ENCODE measurements around the gene ITPRID2.
A peak's percentile ranks its signal among the peaks of the same experiment; 100 is the strongest.

Gene ITPRID2

DNA sequence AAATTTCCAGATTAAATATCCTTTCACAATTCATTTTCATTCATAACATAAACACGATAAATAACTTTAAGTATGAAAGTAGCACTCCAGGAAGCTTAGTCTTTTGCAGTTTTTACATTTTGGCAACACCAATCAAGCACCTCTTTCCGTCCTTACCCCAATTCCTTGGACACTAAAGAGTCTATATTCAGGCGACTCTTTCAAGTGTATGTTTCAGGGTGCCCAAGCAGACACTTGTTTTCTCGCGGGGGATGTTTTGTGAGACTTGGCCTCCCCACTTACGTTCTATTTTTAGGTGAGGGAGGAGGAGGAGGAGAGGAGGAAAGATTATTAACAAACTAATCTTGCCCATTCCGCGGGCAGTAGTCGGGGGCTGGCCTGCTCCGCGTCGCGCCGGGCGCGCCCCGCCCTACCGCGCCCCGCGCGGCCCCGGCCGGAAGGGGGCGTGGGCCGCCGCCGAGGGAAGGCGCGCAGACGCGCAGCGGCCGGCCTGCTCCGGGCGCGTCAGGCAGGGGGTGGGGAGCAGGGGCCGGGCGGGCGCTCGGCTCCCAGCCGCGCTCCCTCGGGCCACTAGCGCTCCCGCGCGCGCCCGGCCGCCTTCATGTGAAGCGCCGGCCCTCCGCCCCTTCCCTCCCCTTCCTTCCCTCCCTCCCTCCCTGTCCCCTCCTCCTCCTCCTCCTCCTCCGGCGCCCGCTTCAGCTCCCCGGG is at the start of gene ITPRID2:
ITPRID2 (plus strand) TSS at position 473 of the 708 bp plus-strand sequence. CDS start 337 bp downstream, outside the sequence.
- DNase-seq: peak; percentile 84

DNA sequence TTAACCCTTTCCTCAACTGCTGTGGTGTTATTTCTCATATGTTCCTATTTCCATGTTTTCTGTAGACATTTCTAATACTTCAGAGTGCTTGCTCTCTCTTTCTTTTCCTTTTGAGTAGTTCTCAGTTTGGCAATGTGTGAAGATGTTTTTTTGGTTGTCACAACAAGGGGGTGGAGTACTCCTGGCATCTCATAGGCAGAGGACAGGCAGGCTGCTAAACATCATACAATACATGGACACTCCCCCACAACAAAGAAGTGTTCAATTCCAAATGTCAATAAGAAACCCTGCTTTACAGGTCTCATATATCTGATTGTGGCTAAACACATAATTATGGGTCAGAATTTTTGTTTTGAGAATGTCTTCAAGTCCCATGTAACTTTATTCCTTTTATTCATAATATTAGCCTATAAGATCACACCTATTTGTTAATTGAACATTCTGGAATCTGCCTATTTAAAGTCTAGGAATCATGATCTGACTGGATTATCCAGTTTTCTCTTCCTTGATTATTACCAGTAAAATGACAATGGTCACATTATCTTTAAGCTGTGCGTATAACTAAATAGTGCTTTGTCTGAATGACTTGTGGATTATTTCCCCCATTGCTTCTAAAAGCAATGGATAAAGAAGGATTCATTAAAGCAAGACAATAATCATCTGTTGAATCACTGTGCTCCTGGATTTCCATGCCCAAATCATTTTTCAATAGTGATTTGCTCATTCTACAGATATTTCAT is 46.8 kb upstream of the ITPRID2 start:
- no peak for DNase-seq

DNA sequence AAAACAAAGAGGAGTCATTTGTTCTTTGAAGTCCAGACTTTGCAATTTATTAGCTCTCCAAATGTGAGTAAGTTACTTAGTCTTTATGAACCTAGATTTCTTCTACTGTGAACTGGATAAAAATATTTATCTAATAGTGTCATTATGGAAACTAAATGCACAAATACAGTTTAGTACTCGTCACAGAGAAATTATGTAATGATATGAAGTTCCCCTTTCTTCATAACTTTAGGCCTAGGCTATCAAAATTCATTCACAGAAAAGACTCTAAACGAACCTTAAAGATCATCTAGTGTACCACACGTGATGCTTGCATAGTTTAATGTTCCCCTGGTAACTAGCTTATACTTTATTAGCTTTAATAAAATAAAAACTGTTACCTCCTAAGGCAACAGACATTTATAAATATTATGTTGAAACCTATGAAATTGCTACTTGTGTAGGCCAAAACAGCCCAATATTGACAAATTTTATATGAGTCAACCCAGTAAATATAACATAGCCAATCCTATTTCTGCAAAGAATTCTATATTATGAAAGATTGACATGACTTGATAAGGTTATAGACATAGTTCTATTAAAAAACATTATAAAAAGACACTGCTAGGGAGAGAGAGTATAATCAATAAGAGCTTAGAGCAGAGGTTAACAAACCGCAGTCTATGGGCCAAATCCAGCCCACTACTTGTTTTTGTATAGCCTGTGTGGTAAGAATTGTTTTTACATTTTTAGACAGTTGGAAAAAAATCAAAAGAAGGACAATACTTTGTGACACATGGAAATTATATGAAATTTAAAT is 44.9 kb upstream of the ITPRID2 start:
- DNase-seq: no peak

DNA sequence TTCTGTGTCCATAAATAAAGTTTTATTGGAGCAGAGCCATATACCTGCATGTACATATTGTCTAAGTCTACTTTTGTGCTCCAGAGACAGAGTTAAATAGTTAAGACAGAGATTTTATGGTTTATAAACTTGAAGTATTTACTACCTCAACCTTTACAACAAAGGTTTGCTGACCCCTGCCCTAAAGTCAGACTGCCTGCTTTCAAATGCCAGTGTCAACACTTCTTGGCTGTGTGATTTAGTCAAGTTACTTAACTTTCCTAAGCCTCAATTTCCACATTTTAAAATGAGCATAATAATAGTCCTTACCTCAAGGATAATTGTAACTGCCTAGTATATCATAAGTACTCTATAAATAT is 44.4 kb upstream of the ITPRID2 start:
- DNase-seq: no peak

DNA sequence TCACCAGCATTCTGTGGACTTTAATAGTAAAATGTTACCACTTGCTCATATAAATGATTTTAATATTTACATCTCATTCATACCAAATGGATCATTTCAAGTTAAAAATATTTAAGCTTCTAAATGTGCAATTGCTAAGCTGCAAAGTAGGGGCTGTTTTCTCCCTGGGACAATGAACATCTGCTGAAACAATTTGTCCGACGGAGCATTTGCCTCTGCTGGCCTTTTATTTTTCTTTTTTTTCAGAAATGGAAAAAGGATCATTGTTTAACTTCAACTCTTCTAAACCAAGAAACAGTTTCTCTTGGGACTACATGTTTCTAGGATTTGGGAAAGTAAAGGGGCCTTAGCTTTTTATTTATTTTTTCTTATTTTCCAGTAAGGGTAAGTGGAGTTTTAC is 43.8 kb upstream of the ITPRID2 start:
- DNase-seq: no peak

DNA sequence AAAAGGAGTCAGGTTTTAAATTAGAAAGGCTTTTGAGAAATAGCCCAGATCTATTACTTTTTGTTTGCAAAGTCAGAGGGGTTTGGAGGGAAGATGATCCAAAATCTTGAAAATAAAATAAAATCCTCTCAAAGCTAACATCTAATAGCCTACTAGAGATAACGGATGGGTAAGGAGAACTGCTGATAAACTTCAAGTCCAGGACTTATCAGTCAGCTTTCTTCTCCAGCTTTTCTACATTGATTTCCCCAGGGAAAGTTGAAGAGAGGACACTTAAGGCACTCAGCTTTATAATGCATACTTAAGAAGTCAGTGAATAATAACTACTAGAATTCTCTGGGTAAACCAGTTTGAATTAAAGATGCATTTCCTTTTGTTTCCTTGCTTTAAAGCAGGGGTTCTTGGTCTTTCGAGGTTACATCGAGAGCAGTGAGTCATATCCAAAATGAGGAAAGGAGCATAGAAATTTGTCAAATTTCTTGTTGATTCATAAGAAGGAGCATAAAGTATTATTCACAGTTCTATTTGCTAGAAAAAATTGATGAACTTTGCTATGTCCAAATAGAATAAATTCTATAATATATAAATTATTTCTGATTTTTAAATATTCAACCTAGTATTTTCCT is 43.2 kb upstream of the ITPRID2 start:
- DNase-seq: no peak

DNA sequence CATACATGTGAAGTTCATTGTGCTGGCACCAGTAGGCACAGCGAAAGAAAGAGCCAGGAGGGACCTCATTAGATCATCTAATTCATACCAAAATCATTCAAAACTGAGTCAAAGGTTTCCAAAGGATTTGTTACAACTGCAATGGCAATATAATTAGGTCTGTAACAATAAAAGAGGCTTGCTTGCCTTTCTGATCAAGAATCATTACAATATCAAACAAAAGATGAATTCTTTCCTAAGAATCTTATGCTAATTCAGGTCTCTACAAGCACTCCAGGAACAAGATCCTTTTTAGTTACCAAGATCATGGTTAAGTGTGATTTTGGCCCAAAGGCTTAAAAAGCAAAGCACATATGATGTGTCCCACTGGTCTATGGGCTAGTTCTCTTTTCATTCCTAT is 41.9 kb upstream of the ITPRID2 start:
- DNase-seq: no peak

DNA sequence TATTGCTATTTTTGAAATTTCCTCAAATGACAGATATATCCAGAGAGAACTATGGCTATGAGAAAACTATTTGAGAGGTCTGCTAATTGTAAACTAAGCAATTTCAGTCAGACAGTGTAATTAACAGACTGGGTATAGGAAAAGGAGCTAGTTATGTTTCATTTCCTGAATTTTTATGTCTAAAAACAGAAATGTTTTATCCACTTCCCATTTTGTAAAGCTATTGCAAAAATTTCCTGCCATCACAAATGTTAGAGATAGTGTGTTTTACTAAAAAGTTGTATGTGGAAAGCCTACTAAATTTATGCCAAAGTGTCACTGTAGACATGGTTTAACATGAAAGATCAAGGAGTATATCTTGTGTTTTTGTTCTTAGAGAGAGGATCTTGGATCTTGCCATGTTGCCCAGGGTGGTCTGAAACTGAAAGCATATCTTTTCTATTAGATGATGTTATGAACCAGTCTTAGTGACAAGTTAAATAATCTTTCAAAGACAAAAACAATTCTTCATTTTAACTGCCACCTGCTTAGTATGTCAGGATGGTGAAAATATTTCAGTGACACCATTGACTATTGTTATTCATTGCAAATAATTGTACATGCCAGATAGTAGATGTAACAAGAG is 40.5 kb upstream of the ITPRID2 start:
- DNase-seq: no peak

DNA sequence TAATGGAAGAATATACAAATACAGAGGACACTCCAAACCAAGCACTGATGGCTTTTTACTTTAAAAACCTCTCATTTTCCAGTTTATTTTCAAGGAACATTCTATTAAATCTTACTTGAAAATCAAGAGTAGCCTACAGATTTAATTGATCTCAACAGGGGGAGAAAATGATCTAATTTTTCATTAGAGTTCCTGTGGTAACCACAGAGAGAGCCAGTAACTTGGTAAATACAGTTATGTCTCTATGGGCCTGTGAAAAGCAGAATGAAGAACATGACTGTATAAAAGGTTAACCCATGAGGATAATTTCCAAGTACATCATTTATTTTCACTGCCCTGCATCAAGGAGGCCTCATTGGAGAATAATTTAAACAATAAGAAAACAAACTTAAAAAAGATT is 39.8 kb upstream of the ITPRID2 start:
- DNase-seq: no peak

DNA sequence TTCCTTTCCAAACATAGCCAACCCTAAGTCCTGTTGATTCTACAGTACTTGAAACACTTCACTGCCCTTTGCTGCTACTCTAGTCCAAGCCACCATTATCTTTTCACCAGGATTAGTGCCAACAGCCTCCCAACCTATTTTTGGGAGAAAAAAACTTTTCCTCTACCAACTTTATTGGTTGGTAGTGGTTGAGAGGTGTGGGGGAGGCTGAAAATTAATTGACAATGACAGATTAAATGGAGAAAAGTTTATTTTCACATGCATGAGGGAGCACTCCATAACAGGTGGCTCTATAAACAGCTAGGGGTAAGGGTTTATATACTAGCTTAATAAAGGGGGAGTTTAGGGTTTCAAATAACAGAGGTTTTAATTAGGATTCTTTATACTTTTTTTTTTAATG is 37.8 kb upstream of the ITPRID2 start:
- no peak for DNase-seq

DNA sequence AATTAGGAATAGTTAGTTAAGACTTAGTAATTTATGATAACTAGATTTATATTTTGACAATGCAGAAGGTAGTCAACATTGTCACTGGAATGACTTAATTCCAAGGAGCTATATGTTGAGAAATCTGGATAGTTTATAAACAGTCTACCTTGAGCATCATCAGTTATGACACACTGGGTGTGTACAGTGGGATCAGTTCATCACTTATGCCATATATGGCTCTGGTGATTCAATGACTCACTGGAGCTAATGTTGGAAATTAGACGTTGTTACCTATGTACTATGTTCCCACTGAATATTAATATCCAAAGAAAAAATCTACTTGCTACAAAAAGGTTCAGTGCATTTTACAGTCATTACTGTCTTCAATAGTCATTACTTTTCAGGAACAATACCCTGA is 34.0 kb upstream of the ITPRID2 start:
- DNase-seq: peak; percentile 19

DNA sequence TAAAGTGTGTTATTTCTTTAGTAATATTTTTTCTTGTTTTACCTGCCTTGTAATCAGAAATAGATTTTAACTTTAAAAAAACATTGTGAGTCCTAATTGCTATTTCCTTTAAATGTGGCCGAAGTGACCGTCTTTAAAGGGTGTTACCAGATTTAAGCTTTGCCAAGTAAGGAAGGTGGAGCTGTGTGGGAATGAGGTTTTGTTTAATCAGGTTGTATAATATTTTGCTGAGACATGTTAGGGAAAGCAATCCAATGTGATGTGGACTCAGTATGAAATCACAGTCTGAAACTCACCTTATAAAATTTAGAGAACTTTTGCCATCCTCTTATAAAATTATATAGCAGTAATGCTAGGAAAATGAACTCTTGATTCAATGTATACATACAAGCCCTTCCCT is 32.9 kb upstream of the ITPRID2 start:
- DNase-seq: no peak

DNA sequence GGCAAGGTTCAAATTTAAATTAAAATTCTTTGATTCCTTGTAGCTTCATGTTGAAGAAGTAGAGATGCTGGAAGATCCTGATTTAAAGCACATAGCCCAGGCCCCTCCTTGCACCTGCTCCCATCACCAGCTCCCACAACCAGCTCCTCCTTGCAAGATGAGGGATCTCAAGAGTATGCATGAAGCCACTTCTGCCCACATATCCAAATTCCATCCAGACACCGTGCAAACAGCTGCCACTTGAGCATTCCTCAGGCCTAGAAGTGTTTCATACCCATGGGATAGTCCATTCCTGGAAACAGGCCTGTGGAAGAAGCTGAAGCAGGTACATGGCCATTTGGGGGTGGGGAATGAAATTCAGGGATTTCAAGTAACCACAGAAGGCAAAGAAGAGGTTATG is 32.4 kb upstream of the ITPRID2 start:
- DNase-seq: no peak

DNA sequence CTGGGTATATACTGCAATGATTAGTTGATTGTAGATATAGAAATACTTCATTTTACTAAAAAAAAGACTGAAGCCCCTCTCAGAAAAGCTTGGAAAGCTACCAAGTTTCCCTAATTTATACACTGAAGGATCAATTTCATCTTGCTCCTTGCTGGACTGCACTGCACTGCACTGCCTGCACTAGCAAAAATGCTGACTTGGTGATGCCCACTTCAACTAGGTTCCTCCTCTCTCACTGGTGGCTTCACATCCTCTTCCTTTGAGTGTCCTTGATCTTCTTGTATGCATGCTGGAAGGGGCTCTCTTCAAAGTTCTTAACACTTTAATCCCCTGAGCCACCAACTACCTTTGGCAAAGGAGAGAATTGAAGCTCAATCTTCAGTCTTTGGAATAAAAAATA is 31.7 kb upstream of the ITPRID2 start:
- DNase-seq: no peak

DNA sequence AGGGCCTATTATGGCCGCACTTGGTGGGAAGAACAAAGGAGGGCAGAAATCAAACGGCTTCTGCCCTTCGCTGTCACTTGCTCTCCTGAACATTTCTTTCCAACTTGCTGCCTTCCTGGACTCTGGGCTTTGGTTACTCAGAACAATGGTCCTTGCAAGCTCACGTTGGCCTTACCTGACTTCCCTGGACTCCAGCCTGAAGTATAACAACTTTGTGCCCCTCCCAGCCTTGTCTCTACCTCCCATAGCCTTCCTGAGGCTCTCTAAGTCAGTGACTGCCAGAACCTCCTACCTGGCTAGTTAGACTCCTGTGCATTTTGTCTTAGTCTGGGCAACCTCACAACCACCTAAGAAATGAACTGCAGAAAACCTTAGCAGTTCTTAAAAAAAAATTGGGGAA is 30.2 kb upstream of the ITPRID2 start:
- no peak for DNase-seq

DNA sequence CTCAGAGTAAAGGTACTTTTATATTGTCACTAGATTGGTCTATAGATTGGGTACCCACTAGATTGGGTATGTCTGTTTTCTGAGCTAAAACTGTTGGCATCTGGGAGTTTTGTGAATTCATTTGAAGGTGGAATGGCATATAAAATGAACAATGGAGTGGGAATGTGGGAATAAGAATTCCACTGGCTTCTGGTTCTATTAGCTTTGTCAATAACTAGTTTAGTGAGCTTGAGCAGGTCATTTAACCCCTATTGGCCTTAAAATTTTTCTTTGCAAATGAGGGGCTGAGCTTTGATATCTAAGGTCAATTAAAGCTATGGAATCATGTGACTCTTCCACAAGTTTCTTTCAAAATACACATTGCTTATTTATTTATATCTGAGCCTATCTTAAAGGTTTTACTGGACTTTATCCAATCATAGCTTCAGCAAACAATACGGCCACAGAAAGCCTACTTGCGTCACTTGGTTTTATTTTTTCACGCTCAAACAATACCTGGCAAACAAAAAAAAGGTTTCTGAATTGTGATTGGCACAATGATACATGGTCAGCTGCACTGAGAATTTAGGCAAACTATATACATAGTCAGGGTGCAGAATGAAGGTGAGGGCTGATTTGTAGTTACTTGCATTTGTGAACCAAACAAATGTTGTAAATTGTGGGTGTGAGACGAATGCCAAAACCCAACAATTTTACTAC is 28.8 kb upstream of the ITPRID2 start:
- no peak for DNase-seq

DNA sequence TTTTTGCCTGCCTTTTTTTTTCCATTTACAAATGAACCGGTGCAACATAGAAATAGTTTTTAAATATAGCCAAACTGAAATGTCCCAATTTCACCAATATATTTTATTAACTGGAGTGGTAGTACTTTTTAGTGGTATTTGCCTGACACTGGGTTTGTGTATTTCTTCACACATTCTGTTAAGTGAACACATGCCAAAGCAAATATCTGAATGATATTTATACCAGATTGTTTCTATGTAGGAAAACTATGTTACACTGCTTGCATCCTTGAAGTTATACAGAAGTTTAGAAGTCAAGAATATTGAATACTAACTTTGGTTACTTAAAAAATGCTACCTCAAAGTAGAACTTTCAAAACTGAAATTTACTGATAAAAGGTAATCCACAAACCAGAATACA is 19.4 kb upstream of the ITPRID2 start:
- DNase-seq: no peak

DNA sequence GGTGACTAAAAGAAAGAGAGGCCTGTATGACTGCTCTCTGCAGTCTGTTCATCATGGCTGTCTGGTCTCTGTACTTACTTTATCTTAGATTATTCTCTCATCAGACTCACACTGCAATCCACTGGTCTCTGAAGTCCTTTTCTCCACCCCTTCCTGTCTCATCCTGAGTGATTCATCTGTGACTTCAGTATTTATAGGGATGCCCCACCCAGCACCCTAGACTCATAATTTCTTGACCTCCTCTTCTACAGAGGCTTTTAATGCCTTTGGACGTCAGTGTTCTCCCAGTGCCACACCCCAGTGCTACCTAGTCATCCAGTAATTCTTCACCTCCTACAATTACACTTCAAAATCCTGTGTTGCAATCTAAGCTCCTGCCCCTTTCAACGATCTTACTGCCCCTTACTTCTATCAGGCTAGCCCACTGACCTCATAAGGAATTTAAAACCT is 14.9 kb upstream of the ITPRID2 start:
- DNase-seq: peak; percentile 70

DNA sequence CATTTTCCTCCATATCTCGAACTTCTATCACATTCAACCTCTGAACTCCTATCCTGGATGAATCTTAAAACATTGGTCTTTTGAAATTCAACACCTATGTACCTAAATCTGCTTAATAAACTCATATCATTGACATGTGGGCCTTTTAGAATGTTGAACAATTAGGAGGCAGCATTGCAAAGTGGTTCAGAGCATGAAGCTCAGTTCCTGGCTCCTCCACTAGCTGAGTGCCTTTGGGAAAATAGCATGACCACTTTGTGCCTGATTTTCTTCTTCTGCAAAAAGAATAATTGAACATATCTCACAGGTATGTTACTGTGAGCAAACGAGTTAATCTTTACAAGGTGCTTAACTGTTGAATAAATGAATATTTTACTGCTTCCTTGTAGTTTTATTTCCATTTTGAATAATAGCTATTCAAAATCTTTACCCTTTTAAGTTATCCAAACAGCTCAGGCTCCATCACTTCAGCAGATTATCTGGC is 14.3 kb upstream of the ITPRID2 start:
- no peak for DNase-seq

DNA sequence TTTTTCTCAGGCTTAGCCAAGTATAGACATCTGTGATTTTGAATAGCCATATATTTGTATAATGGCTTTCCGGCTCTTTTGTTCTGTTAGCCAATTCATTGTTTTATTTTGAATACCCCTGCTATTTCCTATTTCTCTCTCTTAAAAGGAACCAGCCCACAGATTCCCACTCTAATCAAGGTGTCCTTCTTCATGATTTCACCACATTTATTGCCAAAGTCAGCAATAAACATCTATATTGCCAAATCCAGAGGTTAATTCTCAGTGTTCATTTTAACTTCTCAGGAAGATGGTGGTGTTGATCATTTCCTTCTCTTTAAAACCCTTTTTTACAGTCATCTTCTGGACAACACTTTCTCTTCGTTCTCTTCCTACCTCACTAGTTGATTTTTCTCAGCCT is 13.1 kb upstream of the ITPRID2 start:
- DNase-seq: no peak

DNA sequence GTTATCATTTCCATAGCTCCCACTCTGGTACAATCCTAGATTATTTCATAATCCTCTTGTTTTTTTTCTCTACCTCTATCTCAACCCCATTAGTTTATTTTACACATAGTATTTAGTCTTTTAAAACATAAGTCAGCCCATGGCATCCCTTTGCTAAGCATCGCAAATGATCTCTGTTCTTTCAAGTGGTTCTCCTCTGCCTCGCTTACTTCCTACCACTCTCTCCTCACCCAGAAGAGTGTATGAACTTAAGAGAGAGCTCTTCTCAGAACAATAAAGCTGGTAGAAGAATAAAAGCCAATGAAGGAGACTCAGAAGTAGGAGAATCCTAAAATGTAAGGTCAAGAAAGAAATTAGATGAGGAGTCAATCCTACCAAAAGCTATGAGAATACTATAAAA is 12.2 kb upstream of the ITPRID2 start:
- no peak for DNase-seq
